HepG2 (cell line): ENCODE results near the gene ANGPTL7. TPM values are rescaled to one million over a fixed set of nuclear protein-coding genes. Genes with fewer than 3 reads are reported as not detected.

Experiments used
- ATAC-seq: fragments of 200-7000 bp; cut with Tn5 transposase; 3 replicates; pipeline ENCODE4 v1.9.1; 2020; ENCODE audit warnings: mild to moderate bottlenecking, moderate library complexity
- BruUV-seq: library from RNA; stranded (reverse); fragments of 400-500 nt; replicated peaks from 2 replicates; lab custom pipeline; 2021; lab: Mats Ljungman, UMichigan
- CTCF ChIA-PET: fragments of 300-600 bp; formaldehyde crosslinking; extraction: SDS; loops from one replicate; lab custom pipeline; 2021; ENCODE audit warnings: low total read pairs, inconsistent platforms, low intra/inter-chr PET ratio; lab: Yijun Ruan, JAX
- POLR2A ChIA-PET: fragments of 350-600 bp; sonication (Branson Sonifier 250); formaldehyde crosslinking; loops from one replicate; lab custom pipeline; 2020; ENCODE audit warnings: antibody characterized with exemption, inconsistent platforms; lab: Yijun Ruan, JAX
- DNase-seq: peaks from one replicate; pipeline ENCODE4 v3.0.0-alpha.2; 2015; ENCODE audit warnings: low spot score
- FAIRE-seq: peaks from 3 replicates; lab custom pipeline; 2011; peaks lifted over from hg19 to GRCh38; lab: Jason Lieb, UNC
- H2AFZ ChIP-seq: one replicate; pipeline ENCODE4 v1.6.1; 2011; ENCODE audit warnings: low read length, inconsistent platforms
- H3K27ac ChIP-seq: fragments of 300-600 bp; 3 replicates; pipeline ENCODE4 v1.8.0; 2011; ENCODE audit warnings: mixed run types, mild to moderate bottlenecking, mixed read lengths, low read length, inconsistent platforms; ENCODE audit not compliant: insufficient read depth; ENCODE audit errors: extremely low read length
- H3K27me3 ChIP-seq, 2 experiments: fragments of 200-600 bp in 1 of 2; 2 replicates in 1 of 2; 3 replicates in 1 of 2; pipeline versions ENCODE4 v1.6.0 to v1.8.0; 2011; ENCODE audit warnings: low read length in 2 of 2, mild to moderate bottlenecking in 2 of 2, moderate library complexity in 2 of 2, inconsistent platforms in 1 of 2; ENCODE audit not compliant: insufficient read depth in 2 of 2, control insufficient read depth in 1 of 2
- H3K36me3 ChIP-seq, 2 experiments: fragments of 200-600 bp in 1 of 2; replicated peaks in 1 of 2; 2 replicates in 1 of 2; 3 replicates in 1 of 2; pipeline versions ENCODE4 v1.5.1 to v1.8.0; 2011; ENCODE audit warnings: low read length in 2 of 2, inconsistent platforms in 1 of 2; ENCODE audit not compliant: insufficient read depth in 2 of 2, control insufficient read depth in 1 of 2
- H3K4me1 ChIP-seq: 2 replicates; pipeline ENCODE4 v1.5.1; 2012; ENCODE audit warnings: low read length, inconsistent platforms; ENCODE audit not compliant: insufficient read depth
- H3K4me2 ChIP-seq: 2 replicates; pipeline ENCODE4 v1.6.0; 2011; ENCODE audit warnings: low read depth, low read length, inconsistent platforms
- H3K4me3 ChIP-seq, 3 experiments: fragments of 200-600 bp in 1 of 3; sonication (generic), shearing (Covaris generic) in 1 of 3; replicated peaks in 1 of 3; 2 replicates each; pipeline ENCODE4 v1.5.1; 2011 to 2016; ENCODE audit warnings: low read length in 3 of 3, inconsistent platforms in 2 of 3, low read depth in 2 of 3, mild to moderate bottlenecking in 2 of 3, control low read depth in 1 of 3, mixed read lengths in 1 of 3; ENCODE audit not compliant: insufficient read depth in 1 of 3
- H3K79me2 ChIP-seq: one replicate; pipeline ENCODE4 v1.6.1; 2011; ENCODE audit warnings: low read length, inconsistent platforms; ENCODE audit not compliant: insufficient read depth
- H3K9ac ChIP-seq: 2 replicates; pipeline ENCODE4 v1.6.0; 2011; ENCODE audit warnings: mild to moderate bottlenecking, low read depth, low read length, inconsistent platforms; ENCODE audit not compliant: insufficient read depth
- H3K9me3 ChIP-seq: 2 replicates; pipeline ENCODE4 v1.5.1; 2012; ENCODE audit warnings: mild to moderate bottlenecking, low read length
- H4K20me1 ChIP-seq: 2 replicates; pipeline ENCODE4 v1.6.0; 2011; ENCODE audit warnings: inconsistent platforms, mild to moderate bottlenecking, low read length, moderate library complexity; ENCODE audit not compliant: insufficient read depth
- BCL6 ChIP-seq: IDR thresholded peaks from 2 replicates; pipeline ENCODE4 v1.6.1; 2016; ENCODE audit warnings: missing genetic modification reagents, missing compliant biosample characterization
- DNMT1 ChIP-seq: sonication (generic); formaldehyde crosslinking; IDR thresholded peaks from 2 replicates; pipeline ENCODE4 v1.5.1; 2020; ENCODE audit warnings: mild to moderate bottlenecking, missing genetic modification reagents
- MTF2 ChIP-seq: sonication (generic); formaldehyde crosslinking; IDR thresholded peaks from 2 replicates; pipeline ENCODE4 v1.5.0; 2020; ENCODE audit warnings: missing genetic modification reagents, borderline replicate concordance
- MYPOP ChIP-seq: sonication (generic); formaldehyde crosslinking; IDR thresholded peaks from 2 replicates; pipeline ENCODE4 v1.8.1; 2023; ENCODE audit warnings: mild to moderate bottlenecking, moderate library complexity, missing genetic modification reagents
- SAP130 ChIP-seq: IDR thresholded peaks from 2 replicates; pipeline ENCODE4 v1.6.1; 2016; ENCODE audit warnings: low read depth
- TBP ChIP-seq: sonication (generic); formaldehyde crosslinking; IDR thresholded peaks from 2 replicates; pipeline ENCODE4 v1.5.0; 2020; ENCODE audit warnings: missing genetic modification reagents
- ZNF180 ChIP-seq: sonication (generic); formaldehyde crosslinking; IDR thresholded peaks from 2 replicates; pipeline ENCODE4 v1.4.0; 2020; ENCODE audit warnings: low read depth, missing genetic modification reagents, borderline replicate concordance
- ZNF224 ChIP-seq: sonication (generic); formaldehyde crosslinking; IDR thresholded peaks from 2 replicates; pipeline ENCODE4 v1.5.0; 2020; ENCODE audit warnings: mild to moderate bottlenecking, missing genetic modification reagents
- WGBS: methylation state at CpG from one replicate; pipeline ENCODE4 v1.1.6; 2017; ENCODE audit warnings: low lambda C conversion rate; 5-methylcytosine and 5-hydroxymethylcytosine counted together
- in situ Hi-C: cut with HindIII; loops from 2 replicates; pipeline ENCODE4 v1.10.0; 2017; ENCODE audit warnings: low pct_unique_long_range_greater_than_20kb; ENCODE audit not compliant: extremely low pct_ligation_motif_present
- intact Hi-C: fragments of 100-400 bp; cut with micrococcal nuclease; formaldehyde crosslinking; loops from one replicate; pipeline ENCODE4 v1.10.0; 2022; ENCODE audit not compliant: unreplicated experiment
- polyA plus RNA-seq, 8 experiments: library from polyadenylated mRNA; depleted of rRNA in 3 of 8; stranded (reverse) in 7 of 8; unstranded in 1 of 8; fragments of >200 nt; fragmentation: Illumina TruSeq in 4 of 8; extraction: Trizol in 4 of 8; gene quantifications; 2 replicates each; pipeline versions ENCODE4 v1.2.1 to v1.2.3, GENCODE V29; 2011 to 2016; ENCODE audit warnings: low read depth in 4 of 8, missing spikeins in 1 of 8, mixed read lengths in 1 of 8; ENCODE audit not compliant: insufficient read depth in 1 of 8
- total RNA-seq, 5 experiments: library from RNA; depleted of rRNA; stranded (reverse); fragments of >200 nt; fragmentation: Illumina TruSeq; extraction: Trizol; gene quantifications; 2 replicates each; pipeline ENCODE4 v1.2.3, GENCODE V29; 2016; ENCODE audit warnings: low read depth in 1 of 5
- TF ChIP-seq, protein P1 (sequence below): IDR thresholded peaks from 2 replicates; pipeline ENCODE4 v1.6.1; 2018; ENCODE audit warnings: missing genetic modification reagents
- TF ChIP-seq, protein P2 (sequence below): sonication (generic); formaldehyde crosslinking; IDR thresholded peaks from 2 replicates; pipeline ENCODE4 v1.5.1; 2020; ENCODE audit warnings: missing genetic modification reagents, mild to moderate bottlenecking, borderline replicate concordance

Gene ANGPTL7
- total and polyA plus RNA-seq, 2 of the 13 experiments (the other 11 are each of a cell fraction or from before 2014, with no cell fraction given), result not detected

DNA sequence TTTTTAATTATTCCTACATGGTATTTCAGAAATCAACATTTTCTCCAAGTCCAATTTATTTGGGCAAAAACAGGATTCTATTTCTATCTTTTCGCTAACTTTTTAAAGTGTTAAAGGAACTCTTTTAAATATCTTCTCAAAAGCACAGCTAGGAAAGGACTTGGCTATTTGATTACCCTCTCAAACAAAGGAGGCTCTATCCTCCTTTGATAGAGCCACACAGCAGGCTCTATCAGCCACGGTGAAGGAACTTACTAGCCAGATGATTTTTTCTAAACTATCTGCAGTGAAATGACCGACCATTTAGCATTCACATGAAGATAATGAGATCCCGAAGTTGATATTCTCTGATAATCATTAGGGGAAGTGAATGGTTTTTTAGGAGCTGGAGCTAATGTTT is 9.1 kb downstream of the ANGPTL7 start:
- in situ Hi-C loops, result no loop called here
- no peak for DNase-seq
- TF ChIP-seq MTF2 (CRISPR knock-in tag), result no peak
- TF ChIP-seq BCL6 (CRISPR knock-in tag), result no peak
- no peak for TF ChIP-seq MYPOP (CRISPR knock-in tag)
- TF ChIP-seq ZNF224, result no peak
- TF ChIP-seq SAP130 (CRISPR knock-in tag), result no peak
- TF ChIP-seq DNMT1 (CRISPR knock-in tag), result no peak
- TF ChIP-seq, protein P1, sequence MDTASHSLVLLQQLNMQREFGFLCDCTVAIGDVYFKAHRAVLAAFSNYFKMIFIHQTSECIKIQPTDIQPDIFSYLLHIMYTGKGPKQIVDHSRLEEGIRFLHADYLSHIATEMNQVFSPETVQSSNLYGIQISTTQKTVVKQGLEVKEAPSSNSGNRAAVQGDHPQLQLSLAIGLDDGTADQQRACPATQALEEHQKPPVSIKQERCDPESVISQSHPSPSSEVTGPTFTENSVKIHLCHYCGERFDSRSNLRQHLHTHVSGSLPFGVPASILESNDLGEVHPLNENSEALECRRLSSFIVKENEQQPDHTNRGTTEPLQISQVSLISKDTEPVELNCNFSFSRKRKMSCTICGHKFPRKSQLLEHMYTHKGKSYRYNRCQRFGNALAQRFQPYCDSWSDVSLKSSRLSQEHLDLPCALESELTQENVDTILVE (CRISPR knock-in tag), result no peak
- TF ChIP-seq TBP (CRISPR knock-in tag), result no peak
- TF ChIP-seq ZNF180 (CRISPR knock-in tag), result no peak
- TF ChIP-seq, protein P2, sequence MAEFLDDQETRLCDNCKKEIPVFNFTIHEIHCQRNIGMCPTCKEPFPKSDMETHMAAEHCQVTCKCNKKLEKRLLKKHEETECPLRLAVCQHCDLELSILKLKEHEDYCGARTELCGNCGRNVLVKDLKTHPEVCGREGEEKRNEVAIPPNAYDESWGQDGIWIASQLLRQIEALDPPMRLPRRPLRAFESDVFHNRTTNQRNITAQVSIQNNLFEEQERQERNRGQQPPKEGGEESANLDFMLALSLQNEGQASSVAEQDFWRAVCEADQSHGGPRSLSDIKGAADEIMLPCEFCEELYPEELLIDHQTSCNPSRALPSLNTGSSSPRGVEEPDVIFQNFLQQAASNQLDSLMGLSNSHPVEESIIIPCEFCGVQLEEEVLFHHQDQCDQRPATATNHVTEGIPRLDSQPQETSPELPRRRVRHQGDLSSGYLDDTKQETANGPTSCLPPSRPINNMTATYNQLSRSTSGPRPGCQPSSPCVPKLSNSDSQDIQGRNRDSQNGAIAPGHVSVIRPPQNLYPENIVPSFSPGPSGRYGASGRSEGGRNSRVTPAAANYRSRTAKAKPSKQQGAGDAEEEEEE, result no peak
- H3K9me3 ChIP-seq, result no peaks in the 10 kb centered on the region
- CTCF ChIA-PET, result no interaction called here
- no peaks in the 10 kb centered on the region for H3K79me2 ChIP-seq
- peaks cover 25 to 63% of the 10 kb centered on the region in 2 experiments for H3K36me3 ChIP-seq
- H3K4me2 ChIP-seq, result no peak overlapping the region
- 93% methylated on average over 4 of the region's 4 CpGs for WGBS
- no peak overlapping the region for H3K27ac ChIP-seq
- no peaks in the 10 kb centered on the region for H3K4me1 ChIP-seq
- H4K20me1 ChIP-seq, result no peaks in the 10 kb centered on the region
- intact Hi-C loops, result no loop called here
- ATAC-seq, result no peak
- no peak overlapping the region for H3K4me3 ChIP-seq
- H3K9ac ChIP-seq, result no peak overlapping the region
- BruUV-seq, result no TSS peak
- no peak overlapping the region for H2AFZ ChIP-seq
- H3K27me3 ChIP-seq, result no peaks in the 10 kb centered on the region
- FAIRE-seq, result no peak
- POLR2A ChIA-PET, result no interaction called here
